HG02840 (cell line): Measurements from ENCODE around the gene TFDP2.
"Not testable (repeated sequence)": the region's sequence is repeated elsewhere in the genome, so short reads cannot be mapped to it uniquely, and the experiment has no call there.

Experiments used
- ATAC-seq: cut with Tn5 transposase; IDR thresholded peaks from one replicate; pipeline ENCODE4 v1.9.1; 2021; ENCODE audit warnings: mild to moderate bottlenecking, moderate library complexity, moderate number of reproducible peaks; ENCODE audit not compliant: unreplicated experiment, low FRiP score

TFDP2 gene

DNA sequence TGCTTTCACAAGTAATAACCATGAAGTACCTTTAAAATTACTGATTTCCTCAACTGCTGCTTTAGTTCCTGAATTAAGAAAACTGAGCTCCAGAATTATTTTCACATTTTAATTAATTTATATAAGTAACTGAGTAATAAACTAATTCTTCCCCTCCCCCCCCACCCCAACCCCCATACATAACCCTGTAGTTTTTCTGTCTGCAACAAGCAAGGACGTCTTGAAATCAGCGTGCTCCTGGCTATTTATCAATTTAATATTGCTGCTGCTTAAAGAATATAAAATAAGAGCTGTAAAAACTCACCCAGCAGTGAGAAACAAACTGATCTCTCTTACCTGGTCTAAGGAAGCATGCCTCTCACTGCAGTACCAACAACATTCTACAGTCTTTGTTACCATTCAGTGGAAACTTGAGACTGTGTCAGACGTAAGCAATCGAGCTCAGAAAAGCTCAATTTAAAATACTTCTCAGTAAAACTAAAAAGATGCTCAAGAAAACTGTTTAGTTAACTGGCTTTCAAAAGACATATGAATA is 121.0 kb downstream of the TFDP2 start:
- ATAC-seq: no peak

- no peak for ATAC-seq
Measured at GRCh38 chr3:142027735-142028134, 121.6 kb downstream of the TFDP2 start.

GRCh38 chr3:142027300-142027699 is 122.0 kb downstream of the TFDP2 start:
- no peak for ATAC-seq

DNA sequence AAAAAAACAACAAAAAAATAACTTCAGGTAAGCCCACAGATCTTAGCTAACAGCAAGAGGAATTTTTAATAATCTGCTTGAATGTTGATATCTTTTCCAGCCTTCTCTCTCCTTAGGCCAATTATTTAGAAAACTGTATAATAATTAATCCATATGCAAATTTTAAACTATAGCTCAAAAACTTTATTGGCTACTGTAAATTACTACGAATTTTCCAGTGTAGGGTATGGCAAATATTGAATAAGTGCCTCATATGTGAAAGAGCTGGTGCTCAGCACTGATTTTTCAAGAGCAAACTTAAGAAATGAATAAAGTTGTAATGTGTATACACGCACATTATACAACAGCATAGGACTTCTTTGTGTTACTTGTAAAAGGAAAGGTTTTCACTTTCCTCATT is 123.0 kb downstream of the TFDP2 start:
- ATAC-seq: no peak

- peak; percentile 68 for ATAC-seq
Measured at GRCh38 chr3:142022381-142022780, 127.0 kb downstream of the TFDP2 start.

DNA sequence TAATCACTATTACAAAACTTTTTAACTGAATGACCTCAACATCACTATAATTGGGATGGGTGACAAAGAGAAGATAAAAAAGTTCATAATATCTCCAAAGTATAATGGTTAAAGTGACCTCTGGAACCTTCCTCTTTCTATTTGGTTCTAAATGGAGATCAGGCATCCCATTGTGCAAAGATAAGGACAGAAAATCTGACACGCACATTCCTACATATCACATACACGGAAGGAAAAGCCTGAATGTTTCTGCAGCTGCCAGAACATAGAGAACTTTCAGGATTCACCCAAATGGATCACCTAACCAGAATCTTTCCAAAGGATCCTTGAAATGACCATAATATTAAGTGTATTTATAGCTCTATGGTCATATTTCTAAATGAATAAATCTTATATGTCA is 128.2 kb downstream of the TFDP2 start:
- no peak for ATAC-seq

DNA sequence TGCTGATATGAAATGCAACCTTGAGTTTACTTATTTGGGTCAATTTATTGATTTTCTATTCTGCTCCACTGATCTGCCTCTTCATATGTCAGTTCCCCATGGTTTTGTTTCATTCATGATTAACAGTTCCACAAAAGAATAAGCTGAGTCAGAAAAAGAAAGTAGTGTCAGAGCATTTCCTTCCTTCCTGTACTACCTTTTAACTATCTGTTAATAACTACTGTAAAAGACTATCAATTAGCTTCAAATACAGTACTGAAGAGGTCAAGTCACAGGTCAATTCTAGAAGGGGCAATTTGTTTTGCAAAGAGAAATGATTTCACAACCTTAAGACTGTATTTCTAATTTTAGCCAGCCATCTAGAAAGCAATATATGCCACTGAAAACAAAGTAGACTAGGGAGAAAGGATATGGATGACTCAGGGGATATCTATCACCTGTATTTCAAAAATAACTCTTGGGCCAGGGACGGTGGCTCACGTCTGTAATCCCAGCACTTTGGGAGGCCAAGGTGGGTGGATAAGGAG is 129.5 kb downstream of the TFDP2 start:
- ATAC-seq: peak; percentile 67

- no peak for ATAC-seq
Measured at GRCh38 chr3:142013993-142014392, 135.4 kb downstream of the TFDP2 start.

GRCh38 chr3:142013326-142013980 is 135.9 kb downstream of the TFDP2 start:
- no peak for ATAC-seq

GRCh38 chr3:142009029-142009428 is 140.3 kb downstream of the TFDP2 start:
- no peak for ATAC-seq

GRCh38 chr3:142007710-142008399 is 141.5 kb downstream of the TFDP2 start:
- no peak for ATAC-seq

DNA sequence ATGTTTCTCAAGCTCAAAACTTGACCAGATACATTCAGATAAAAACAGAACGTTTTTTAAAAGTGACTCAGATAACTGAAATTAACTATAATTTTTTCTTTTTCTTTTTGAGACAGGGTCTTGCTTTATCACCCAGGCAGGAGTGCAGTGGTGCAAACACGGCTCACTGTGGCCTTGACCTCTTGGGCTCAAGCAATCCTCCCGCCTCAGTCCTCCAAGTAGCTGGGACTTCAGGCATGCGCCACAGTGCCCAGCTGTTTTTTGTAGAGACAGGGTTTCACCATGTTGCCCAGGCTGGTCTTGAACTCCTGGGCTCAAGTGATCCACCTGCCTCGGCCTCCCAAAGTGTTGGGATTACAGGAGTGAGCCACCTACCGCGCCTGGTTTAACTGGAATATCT is 144.4 kb downstream of the TFDP2 start:
- not testable (repeated sequence) for ATAC-seq

DNA sequence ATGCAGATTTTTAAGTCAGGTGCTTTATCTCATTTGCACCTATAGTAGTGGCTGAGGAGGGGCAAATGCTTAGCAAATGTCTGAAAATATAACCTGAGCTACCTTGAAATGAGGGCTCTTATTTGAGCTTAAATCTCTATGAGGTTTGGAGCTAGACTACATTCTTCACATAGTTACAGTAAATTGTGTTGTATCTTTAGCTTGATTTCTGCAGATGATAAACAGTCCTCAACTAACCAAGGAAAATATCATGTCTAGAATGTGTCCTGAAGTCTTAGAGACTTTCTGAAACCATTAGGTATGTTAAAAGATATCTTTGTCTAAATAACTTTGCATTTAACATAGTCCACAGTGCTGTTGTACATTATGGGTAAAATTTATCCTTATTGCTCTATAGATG is 145.3 kb downstream of the TFDP2 start:
- no peak for ATAC-seq

- no peak for ATAC-seq
Measured at GRCh38 chr3:142003291-142003690, 146.1 kb downstream of the TFDP2 start.

GRCh38 chr3:142000325-142000870 is 148.9 kb downstream of the TFDP2 start:
- ATAC-seq: no peak

DNA sequence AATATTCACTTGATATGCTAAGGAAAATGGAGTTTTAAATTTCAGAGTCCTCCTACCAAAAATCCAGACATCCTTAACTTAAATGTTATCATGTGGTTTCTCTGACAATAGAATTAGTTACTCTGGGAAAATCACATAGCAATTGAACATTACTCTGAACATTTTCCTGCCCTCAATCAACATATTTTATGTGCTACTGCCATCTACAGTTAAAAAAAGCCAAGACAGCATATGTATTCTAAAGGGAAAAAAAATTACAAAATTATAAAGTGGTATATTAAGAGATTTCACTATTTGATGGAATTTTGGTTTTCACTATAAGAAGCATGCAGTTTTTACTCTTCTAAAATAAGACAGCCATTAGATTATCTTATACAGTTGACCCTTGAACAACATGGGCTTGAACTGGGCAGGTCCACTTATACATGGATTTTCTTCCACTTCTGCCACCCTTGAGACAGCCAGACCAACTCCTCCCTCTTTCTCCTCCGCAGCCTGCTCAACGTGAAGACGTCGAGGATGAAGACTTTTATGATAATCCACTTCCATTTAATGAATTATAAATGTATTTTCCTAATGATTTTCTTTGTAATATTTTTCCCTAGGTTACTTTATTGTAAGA is 150.6 kb downstream of the TFDP2 start:
- no peak for ATAC-seq

GRCh38 chr3:141996437-141996836 is 152.9 kb downstream of the TFDP2 start:
- peak; percentile 47 for ATAC-seq

- no peak for ATAC-seq
Measured at GRCh38 chr3:141994856-141995255, 154.5 kb downstream of the TFDP2 start.

GRCh38 chr3:141992512-141992911 is 156.8 kb downstream of the TFDP2 start:
- no peak for ATAC-seq

GRCh38 chr3:141986548-141987107 is 162.7 kb downstream of the TFDP2 start:
- ATAC-seq: no peak

- no peak for ATAC-seq
Measured at GRCh38 chr3:141981084-141981483, 168.3 kb downstream of the TFDP2 start.
